Measurements from ENCODE around the gene MYH10.
"Not testable (repeated sequence)": the region's sequence is repeated elsewhere in the genome, so short reads cannot be mapped to it uniquely, and the experiment has no call there.

MYH10 gene

DNA sequence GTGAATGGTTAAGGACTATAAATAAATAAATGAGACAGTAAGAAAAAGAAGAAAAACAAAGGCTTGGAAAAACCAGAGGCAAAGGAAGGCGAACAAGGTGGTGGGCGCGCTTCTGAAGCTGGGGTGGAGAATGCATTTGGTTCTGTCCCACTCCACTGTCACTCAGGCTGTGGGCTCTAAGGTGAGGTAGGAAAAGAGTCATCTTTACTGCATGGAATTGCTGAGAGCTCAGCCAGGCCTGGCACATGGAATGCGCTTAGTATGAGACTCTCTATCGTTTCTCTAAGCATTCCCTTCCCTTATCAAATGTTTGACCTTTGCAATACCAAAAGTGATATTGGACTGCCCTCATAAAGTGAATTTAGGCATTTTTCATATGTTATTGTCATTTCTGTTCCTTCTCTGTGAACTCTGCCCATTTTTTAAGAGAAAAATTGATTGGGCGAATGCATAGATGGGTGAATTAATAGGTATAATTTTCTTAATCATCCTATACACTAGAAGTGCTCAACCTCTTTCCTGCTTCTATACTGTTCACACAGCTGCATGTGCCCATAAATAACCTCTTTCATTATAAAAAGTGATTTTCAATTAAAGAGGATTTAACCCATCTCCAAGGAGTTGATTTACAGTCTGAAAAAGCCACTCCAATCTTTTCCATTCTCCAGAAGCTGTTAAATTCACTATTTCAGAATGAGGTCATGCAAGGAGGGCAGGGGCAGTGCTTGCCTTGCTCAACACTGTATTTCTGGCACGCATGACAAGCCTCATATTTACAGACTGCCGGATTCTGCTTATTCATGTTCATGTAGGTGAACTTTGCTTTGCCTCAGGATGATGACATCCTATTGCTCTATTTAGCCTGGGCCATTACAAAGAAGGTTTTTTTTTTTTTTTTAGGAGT lies 87.7 kb downstream of the MYH10 start:
- DNase-seq: peak; percentile 11

DNA sequence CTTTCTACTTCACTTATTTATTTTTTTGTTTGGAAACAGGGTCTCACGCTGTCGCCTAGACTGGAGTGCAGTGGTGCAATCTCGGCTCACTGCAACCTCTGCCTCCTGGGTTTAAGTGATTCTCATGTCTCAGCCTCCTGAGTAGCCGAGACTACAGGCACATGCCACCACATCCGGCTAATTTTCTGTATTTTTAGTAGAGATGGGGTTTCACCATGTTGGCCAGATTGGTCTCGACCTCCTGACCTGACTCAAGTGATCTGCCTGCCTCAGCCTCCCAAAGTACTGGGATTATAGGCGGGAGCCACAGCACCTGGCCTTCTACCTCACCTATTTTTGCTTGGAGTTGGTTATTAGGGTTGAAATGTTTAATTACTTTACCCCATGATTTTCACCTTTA lies 90.5 kb downstream of the MYH10 start:
- DNase-seq: not testable (repeated sequence)

DNA sequence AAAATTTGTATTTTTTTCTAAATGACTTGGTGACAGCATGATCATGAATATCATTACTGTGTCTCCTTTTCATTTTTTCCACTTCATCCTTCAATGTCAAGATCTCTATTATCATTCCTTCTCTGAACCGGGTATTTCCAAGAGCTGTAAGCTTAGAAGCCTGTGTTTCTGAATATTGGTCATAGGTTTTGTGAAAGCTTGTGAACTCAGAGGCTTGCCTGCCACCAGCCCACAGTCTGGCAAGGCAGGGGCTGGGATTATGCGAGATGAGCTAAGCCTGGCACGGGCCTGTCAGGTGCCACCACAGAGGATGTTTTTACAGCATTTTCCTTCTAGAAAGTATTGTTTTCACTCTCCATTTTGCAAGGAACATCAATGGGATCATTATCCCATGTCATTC lies 92.8 kb downstream of the MYH10 start:
- DNase-seq: no peak

DNA sequence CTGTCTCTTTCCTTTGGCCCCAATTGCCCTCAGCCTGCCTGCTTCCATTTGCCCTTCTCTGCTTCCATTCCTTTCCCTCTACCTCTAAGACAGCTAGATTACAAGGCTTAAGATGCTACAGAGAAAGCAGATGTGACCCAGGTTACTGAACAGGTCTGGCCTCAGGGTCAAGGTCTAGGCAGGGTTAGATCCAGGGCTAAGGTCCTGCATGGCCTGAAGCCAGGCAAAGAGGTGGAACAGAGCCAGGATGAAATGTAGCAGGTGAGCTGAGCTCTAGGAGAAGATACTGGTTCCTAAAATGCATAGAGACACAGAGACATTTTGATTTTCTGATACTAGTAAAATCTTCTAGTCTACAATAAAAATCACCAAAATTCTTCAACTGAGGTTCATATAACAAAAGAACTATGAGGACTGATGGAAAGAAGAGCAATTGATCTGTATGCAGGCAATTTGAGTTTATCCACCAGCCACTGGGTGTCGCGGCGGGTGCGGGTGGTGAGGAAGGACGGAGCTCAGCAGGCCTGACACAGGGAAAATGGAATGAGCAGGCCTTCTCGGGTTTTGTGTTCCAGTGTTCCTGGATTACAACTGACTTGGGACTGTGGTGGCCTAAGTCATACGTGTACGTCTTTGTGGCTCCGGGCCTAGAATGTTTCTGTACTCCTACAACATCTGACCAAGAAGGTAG lies 95.9 kb downstream of the MYH10 start:
- no peak for DNase-seq

DNA sequence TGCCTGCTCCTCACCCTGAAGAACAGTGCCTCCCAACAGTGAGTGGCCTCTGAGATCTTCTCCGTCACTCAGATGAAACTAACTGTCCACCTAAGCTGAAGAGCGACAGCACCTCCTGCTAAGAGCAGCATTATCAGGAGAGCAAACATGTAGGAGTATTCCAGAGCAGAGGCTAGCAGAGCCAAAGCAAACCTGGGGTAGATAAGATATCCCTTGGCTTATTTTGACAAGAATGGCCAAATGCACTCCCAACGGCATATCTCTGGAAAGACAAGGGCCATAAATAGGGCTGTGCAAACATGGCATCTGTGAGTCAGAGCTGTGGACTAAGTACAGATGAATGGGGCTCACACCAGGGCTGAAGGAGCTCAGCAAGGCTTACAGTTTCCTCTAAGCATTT lies 98.5 kb downstream of the MYH10 start:
- DNase-seq: no peak

DNA sequence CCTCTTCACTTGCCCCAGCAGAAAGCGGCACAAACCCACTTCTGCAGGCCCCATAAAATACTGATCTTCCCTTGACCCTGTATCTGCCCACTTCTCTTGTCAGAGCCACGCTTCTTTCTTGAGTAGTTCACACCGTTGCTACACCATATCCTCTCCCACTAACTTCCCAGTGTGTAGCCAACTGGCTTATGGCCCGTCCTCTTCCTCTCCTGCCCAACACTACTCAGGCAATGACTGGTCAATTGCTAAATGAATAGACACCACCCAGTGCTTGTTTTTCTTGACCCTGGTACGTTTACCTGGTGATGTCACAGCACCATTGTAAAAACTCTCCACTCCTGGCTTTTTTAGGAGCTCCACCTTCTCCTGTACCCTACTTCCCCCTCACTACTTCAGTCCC lies 107.9 kb downstream of the MYH10 start:
- no peak for DNase-seq

DNA sequence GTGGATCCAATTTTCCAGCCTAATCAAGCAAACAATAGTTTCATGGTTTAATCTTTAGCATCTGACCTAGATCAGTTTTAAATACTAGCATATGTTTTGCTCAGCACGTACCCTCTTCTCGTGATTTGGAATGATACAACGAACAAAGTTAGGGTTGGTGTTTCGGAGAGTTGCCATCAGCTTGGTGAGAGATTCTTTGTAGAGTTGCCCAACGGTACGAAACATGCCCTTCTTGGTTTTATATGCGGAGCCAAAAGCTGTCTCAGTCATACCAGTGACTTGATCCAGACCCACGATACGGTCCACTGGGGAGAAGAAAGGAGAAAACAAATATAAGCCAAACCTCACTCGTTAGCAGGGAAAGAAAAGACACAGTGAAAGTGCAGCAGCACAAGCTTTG lies 109.5 kb downstream of the MYH10 start:
- DNase-seq: no peak

DNA sequence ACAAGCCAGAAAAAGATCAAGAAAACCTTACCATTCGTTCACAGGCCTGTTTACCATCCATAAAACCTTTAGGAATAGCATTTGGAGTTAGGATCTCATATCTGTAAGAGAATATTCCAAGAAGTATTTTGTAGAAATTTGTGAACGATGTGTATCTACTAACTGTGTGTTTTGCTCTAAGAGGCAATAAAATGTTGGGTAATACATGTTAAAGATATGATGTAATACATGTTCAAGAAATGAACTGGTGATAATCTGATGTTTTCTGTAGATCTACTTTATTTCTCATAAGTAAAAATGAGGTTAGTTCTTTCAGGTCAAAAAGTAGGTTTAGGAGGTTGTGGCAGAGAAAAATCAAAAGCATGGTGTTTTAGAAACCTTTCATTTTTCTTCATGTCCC lies 111.7 kb downstream of the MYH10 start:
- DNase-seq: no peak

DNA sequence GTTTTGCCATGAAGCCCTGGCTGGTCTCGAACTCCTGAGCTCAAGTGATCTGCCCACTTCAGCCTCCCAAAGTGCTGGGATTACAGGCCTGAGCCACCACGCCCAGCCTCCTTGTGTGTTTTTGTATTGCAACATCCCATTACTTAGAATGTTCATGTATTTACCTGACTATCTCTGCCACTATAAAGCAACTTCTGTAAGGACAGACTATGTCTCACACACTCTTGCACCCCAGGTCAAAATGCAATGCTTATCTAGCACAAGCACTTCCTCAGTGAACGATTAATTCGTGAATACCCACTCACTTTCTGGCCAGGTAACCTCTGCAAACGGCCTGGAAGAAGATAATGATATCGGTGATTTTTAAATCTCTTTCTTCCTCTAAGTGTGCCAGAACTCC lies 112.2 kb downstream of the MYH10 start:
- DNase-seq: no peak

DNA sequence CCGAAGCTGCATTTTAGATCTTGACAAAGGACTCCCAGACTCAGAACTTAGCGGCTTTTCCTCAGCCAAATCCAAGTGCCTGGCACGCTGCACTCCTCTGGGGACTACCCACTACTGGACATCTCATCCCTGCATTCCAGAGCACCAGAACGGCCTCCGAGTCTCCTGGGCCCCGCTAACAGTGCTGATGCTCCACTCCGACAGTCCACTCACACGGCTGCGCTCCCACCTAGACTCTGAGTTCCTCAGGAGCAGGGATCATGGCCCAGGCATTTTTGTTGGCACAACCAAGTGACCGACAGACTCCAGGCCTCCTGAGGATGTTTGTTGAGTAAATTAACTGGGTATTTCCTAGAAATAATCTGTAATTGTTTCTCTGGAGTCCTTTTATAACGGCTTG lies 115.7 kb downstream of the MYH10 start:
- DNase-seq: no peak

DNA sequence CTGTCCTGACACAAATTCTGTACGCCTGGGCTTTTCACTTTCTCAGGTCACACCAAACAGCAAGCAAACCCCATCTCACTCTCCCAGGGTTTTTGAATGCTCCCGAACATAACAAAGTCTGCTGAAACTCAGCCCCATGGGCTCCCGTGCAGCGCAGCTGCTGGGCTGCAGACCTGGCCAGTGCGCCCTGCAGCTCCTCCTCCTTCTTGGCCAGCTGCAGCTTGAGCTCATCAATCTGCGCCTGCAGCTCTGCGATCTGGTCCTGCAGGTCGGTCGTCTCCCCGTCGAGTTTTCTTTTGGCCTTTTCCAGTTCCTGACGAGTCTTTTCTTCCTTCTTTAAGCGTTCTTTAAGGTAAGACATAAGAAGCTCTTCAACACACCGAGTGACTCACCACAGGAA lies 124.4 kb downstream of the MYH10 start:
- no peak for DNase-seq

DNA sequence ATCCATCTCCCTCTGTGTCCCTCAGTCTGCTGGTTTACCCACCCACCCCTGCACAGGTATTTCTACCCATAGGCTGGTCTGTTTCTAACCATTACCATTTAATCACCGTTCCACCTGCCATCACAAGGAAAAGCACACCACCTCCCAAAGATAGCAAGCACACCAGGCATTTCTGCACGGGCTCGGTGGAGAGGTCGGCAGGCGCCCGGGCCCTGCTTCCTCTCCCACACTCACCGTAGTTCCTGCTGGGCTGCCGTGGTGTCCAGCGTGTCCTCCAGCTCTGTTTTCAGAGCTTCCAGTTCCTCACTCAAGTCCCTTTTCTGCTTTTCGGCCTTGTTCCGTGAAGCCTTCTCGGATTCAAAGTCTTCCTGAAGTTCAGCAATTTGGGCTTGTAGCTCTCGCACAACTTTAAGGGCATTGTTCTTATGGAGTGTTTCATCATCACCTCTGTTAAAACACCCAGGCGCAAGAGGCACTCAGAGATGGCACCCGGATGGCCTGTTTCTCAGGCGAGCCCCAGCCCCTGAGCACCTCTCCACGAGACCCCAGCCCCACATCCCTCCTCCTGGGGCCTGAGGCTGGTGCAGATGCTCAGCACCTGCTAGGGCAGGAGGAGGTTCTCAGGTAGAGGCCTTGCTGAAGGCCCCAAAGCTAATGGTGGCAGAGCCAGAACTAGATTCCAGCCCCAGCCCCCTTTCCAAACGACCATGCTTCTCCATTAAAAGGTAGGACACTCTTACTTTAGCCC lies 125.9 kb downstream of the MYH10 start:
- DNase-seq: no peak

DNA sequence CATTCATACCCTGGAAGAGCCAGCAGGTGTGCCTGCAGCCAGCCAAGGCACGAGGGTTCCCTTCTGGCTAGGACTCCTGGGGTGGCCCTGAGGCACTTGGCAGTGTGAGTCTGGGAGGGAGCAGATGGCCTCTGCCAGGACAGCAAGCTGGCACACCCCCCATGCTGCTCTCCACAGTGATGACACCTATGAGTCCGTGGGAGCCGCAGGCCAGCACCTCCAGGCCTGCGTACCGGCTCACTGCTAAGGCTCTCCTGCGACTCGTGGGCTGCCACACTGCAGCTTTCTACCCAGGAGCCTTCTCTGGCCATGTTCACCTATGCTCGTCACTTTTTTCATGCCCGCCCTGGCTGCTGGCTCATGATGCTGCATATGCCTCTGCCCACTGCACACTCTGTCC lies 126.7 kb downstream of the MYH10 start:
- DNase-seq: no peak

DNA sequence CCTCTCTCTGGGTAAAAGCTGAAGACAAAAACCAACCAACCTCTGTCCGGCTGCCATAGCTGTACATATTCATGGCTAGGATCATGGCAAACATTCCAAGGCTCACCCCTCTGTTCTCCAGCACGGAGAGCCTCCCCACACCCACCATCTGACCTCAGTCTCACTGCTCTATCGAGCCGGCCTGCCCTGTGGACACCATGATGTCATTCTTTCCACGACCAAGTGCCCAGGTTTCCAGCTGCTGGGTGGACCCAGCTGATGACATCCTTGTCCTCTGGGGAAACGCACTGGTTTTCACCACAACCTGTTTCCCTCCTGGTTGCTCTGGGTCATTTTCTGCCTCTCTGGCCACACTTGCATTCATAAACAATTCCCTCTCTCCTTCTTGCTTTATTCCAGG lies 127.2 kb downstream of the MYH10 start:
- DNase-seq: no peak

DNA sequence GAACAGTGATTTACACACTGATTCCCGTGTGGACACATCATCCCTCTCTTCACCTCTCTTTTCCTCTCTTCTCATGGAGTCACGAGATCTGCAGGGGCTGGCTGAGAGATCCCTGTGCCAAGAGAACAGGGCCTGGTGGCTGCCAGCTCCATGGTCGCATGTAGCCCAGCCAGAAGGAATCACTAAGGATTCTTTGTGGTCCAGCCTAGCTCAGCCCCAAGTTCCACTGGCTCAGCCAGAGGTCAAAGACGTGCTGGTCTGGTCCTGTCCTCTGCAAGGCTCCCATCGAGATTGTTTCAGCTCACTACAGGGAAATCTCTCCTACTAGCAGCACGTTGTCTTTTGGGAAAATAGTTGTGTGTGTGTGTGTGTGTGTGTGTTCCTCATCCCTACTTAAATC lies 128.4 kb downstream of the MYH10 start:
- DNase-seq: no peak

DNA sequence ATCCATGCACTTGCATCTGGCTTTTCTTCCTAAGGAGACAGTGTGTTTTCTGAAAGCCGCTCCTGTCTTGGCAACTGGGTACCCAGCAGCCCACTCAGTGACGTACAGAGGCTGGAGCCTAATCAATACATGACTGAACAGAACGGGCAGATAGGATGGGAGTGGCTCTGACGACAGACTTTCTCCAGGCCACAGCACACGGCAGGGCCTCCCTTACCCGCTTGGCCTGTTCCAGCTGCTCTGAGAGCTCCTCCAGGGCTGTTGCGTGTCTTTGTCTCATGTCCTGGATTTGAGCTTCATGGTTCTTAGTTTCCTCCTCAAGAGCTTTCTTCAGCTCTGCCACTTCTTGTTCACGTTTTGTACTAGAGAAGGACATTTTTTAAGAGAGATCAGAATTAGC lies 129.9 kb downstream of the MYH10 start:
- no peak for DNase-seq

DNA sequence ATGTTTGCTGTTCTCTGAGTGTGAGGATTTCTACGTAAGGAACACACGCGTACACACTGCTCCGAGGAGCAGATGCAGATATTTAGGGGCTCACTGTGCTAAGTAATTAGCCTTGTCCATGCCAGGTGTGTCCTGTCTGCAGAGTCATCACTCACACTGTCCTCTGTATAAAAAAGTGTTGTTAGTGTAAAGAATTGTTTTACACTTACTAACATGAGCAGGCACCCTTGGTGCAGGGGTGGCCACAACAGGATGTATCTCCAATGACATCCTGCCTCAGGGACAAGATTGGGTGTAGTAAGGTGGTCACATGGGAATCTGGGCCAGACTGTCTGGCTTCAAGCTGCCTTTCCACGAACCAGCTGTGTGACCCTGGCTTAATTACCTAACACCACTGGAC lies 130.9 kb downstream of the MYH10 start:
- no peak for DNase-seq

DNA sequence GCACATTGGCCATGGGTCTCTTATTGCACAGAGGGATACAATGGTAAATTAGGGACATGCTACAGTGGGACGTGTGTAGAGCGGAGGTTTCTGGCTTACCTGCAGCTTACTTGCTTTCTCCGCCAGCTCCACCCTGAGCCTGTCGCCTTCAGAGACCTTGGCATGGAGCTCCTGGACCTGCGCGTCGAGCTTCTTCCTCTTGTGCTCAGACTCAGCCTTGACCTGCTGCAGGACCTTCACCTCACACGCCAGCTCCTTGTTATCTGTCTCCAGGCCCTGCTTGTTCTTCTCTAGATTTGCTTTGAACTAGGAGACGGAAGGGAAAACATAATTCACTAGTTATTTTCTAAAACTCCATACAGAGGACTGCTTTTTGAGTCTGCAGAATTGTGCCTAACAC lies 131.4 kb downstream of the MYH10 start:
- no peak for DNase-seq

DNA sequence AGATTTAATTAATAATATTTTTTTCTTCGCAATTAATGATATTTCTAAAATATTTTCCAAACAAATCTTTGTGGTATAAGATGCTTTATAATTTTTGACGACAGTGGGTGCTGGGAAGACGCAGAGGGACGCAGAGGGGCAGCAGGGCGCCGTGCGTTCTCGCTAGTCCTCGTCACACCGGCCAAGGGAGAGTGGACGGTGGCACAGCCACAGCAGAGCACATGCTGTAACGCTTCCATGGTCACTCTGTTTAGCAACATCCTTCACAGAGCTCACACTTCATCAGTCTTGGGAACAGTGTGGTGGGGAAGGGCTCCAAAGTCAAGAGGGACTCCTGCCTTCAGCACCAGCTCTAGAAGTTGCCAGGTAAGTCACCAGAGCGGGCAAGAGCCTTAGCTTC lies 134.4 kb downstream of the MYH10 start:
- no peak for DNase-seq

DNA sequence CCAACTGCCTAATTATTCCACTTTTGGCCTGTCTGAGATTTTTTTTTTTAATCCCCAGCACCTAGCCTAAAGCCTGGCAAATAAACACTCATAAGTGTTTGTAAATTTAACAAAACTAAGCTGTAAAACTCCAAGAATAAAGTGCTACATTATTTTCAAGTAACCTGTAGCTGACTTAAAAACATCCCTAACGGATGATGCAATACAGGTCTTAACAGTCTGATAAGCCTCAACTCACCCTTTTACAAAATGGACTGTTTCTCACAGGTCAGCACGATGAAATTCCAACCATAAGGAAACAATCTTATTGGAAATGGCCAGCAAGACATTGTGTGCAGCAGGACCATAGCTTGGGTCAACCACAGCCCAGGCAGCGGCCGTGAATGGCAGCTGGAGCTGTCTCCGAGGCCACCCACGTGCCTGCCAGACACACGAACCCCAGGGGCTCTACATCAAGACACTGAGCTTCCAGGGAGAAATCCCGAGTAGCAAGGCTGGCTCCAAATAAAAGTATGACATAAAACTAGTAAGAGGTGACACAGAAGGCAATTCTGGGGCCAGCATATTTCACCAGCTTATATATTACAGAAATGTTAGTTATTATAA lies 135.9 kb downstream of the MYH10 start:
- DNase-seq: no peak

DNA sequence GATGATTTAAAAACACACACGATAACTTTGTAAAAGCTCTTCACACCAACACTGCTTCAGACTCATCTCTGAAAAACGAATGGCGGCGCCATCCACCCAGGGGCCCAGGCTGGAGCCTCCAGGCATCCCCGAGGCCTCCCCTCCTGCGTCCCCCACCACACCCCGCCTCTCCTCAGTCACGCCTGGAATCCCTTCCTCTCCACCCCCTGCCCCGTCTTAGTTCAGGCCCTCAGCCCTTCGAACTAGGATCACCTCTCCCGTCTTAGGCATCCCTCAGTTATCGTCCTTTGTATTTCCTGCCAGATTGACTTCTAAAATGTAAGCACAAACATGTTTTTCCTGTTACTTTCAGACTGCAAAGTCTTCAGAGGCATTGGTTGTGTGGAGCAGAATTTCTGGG lies 136.5 kb downstream of the MYH10 start:
- DNase-seq: no peak

DNA sequence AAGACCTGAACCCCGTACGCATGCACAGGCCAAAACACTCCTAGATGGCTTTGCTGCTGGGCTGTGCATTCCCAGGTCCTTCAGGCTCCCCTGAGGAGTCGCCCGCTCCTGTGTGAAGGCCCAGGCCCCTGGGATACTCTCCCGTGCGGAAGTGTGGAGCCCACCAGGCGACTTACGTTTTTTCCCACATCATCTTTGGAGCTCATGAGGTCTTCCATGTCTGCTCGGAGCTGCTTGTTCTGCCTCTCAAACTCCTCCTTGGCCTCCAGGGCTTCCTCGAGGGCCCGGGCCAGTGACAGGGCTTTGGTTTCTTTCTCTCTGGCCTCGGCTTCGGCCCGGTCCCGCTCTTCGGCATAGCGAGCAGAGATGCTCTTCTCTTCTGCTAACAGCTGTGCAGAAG lies 138.4 kb downstream of the MYH10 start:
- no peak for DNase-seq

DNA sequence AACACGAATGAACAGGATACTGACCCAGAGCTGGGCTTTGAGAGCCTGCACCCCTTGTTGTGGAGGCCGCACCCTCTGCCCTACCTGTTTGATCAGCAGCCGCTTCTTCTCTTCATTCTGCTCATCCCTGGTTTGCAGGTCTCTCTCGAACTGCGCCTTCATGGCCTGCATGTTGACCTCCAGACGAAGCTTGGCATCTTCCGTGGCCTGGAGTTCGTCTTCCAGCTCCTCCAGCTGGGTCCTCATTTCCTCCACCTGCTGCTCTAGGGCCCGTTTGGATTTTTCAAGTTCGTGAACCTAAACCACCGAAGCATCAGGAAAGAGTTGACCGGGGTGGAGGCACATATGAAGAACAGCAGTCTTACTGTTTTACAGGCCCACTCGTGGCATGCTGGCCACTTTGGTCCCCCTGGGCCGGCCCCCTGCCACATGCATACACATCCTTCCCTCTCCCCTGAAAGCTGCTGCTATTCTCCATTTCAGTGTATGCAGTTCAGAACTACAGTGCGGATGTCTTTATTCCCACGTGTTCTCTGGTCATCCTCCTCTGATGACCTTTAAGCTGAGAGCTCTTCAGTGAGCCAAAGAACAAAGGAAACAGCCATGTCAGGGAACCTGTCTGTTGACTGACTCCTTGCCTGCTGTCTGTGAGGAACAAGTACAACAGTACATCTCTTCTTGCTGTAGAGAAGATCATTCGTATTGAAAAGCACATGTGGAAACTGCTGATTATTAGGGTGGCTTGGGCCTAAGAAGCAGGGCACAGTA lies 140.1 kb downstream of the MYH10 start:
- DNase-seq: no peak

All from hematopoietic multipotent progenitor cell treated with erythropoietin and hydrocortisone succinate and interleukin-3 and kit ligand, for 6 days (in vitro differentiated cells).